Measurements from ENCODE around the gene FCRLB.

Gene FCRLB

GRCh38 chr1:161771973-161772372 is 50.6 kb downstream of the FCRLB start:
- Histone ChIP-seq H3K27me3 (replicated peaks) (no peaks in the 10 kb centered on the region), H3K4me3 (ENCODE audit: low read depth, low read length) (no peak overlapping the region), H3K36me3 (replicated peaks) (no peaks in the 10 kb centered on the region), H3K27ac (no peak overlapping the region)
- in situ Hi-C loops (cut with HindIII; ENCODE audit: low pct_ligation_motif_present, low sequenced_read_pairs): no loop called here
- no peak for DNase-seq
- no peak for TF ChIP-seq CTCF (IDR thresholded peaks at IDR 0.05; ENCODE audit: low read depth, low read length, missing control alignments)

GRCh38 chr1:161772397-161772796 is 51.1 kb downstream of the FCRLB start:
- no peaks in the 10 kb centered on the region for H3K27me3 ChIP-seq (replicated peaks)
- H3K4me3 ChIP-seq (ENCODE audit: low read depth, low read length): no peak overlapping the region
- DNase-seq: no peak
- in situ Hi-C loops (cut with HindIII; ENCODE audit: low pct_ligation_motif_present, low sequenced_read_pairs): no loop called here
- H3K36me3 ChIP-seq (replicated peaks): no peaks in the 10 kb centered on the region
- no peak for TF ChIP-seq CTCF (IDR thresholded peaks at IDR 0.05; ENCODE audit: low read depth, low read length, missing control alignments)
- H3K27ac ChIP-seq: no peak overlapping the region

- Histone ChIP-seq H3K4me3 (ENCODE audit: low read depth, low read length) (no peak overlapping the region), H3K27ac (no peak overlapping the region), H3K36me3 (replicated peaks) (no peaks in the 10 kb centered on the region), H3K27me3 (replicated peaks) (no peaks in the 10 kb centered on the region)
- no peak for TF ChIP-seq CTCF (IDR thresholded peaks at IDR 0.05; ENCODE audit: low read depth, low read length, missing control alignments)
- in situ Hi-C loops (cut with HindIII; ENCODE audit: low pct_ligation_motif_present, low sequenced_read_pairs): no loop called here
- DNase-seq: no peak
Measured at GRCh38 chr1:161773791-161774190, 52.4 kb downstream of the FCRLB start.

- Histone ChIP-seq H3K27me3 (replicated peaks) (no peaks in the 10 kb centered on the region), H3K36me3 (replicated peaks) (no peaks in the 10 kb centered on the region), H3K27ac (no peak overlapping the region), H3K4me3 (ENCODE audit: low read depth, low read length) (no peak overlapping the region)
- TF ChIP-seq CTCF (IDR thresholded peaks at IDR 0.05; ENCODE audit: low read depth, low read length, missing control alignments): no peak
- in situ Hi-C loops (cut with HindIII; ENCODE audit: low pct_ligation_motif_present, low sequenced_read_pairs): loop anchor here (25.0 kb wide), 1 partner anchor 260 kb away; no protein-coding TSS in a partner anchor
- DNase-seq: no peak
Measured at GRCh38 chr1:161777261-161777660, 55.9 kb downstream of the FCRLB start.
